Mesothelial cell of epicardium (in vitro differentiated cells): ENCODE results near the gene FUNDC2. TPM values are rescaled to one million over a fixed set of nuclear protein-coding genes. Genes with fewer than 3 reads are reported as not detected.

Source experiments
- DNase-seq, 2 experiments: peaks; one replicate each; pipeline ENCODE4 v3.0.0; 2021; ENCODE audit warnings: low spot score in 2 of 2; ENCODE audit not compliant: unreplicated experiment in 2 of 2
- H3K27ac Mint-ChIP-seq: 2 replicates; pipeline ENCODE4 v1.8.0; 2021; ENCODE audit warnings: mixed read lengths
- H3K27me3 Mint-ChIP-seq: 2 replicates; pipeline ENCODE4 v1.8.0; 2021; ENCODE audit warnings: low read depth, mixed read lengths
- H3K36me3 Mint-ChIP-seq: 2 replicates; pipeline ENCODE4 v1.8.0; 2021; ENCODE audit warnings: mixed read lengths
- H3K4me1 Mint-ChIP-seq: 2 replicates; pipeline ENCODE4 v1.8.0; 2021; ENCODE audit warnings: mixed read lengths
- H3K4me3 Mint-ChIP-seq: 2 replicates; pipeline ENCODE4 v1.8.0; 2021; ENCODE audit warnings: mild to moderate bottlenecking, moderate library complexity, mixed read lengths
- H3K9me3 Mint-ChIP-seq: 2 replicates; pipeline ENCODE4 v1.8.0; 2021; ENCODE audit warnings: mixed read lengths
- CTCF ChIP-seq: fragments of 200-600 bp; sonication (generic); IDR thresholded peaks from one replicate; pipeline ENCODE4 v1.5.0; 2021; ENCODE audit warnings: antibody characterized with exemption; ENCODE audit not compliant: unreplicated experiment
- total RNA-seq: library from RNA; stranded (reverse); gene quantifications from 3 replicates; pipeline ENCODE4 v1.2.1, GENCODE V29; 2021

The FUNDC2 gene
- 57.9 to 64.1 TPM (median 61.2 TPM) in 3 replicates for total RNA-seq

GRCh38 chrX:155026727-155027508 lies at the start of gene FUNDC2:
FUNDC2 (plus strand) TSS chrX:155026844; CDS start chrX:155026939, 95 bp downstream.
- peak within 1 kb of the TSS; percentile 98 for H3K27ac Mint-ChIP-seq
- no peak for TF ChIP-seq CTCF
- DNase-seq, result peak; percentile 83 to 89
- peak within 1 kb of the TSS; percentile 84 for H3K4me3 Mint-ChIP-seq
- H3K36me3 Mint-ChIP-seq, result peaks cover 1% of the 10 kb centered on the region
- H3K4me1 Mint-ChIP-seq, result peaks cover 9% of the 10 kb centered on the region
- no peaks in the 10 kb centered on the region for H3K27me3 Mint-ChIP-seq
- H3K9me3 Mint-ChIP-seq, result no peaks in the 10 kb centered on the region

GRCh38 chrX:154979629-154980028 lies 47.0 kb upstream of the FUNDC2 start:
- no peak overlapping the region for H3K27ac Mint-ChIP-seq
- H3K9me3 Mint-ChIP-seq, result peaks cover 22% of the 10 kb centered on the region
- DNase-seq, result no peak
- no peaks in the 10 kb centered on the region for H3K4me1 Mint-ChIP-seq
- no peak for TF ChIP-seq CTCF
- H3K27me3 Mint-ChIP-seq, result no peaks in the 10 kb centered on the region
- no peak overlapping the region for H3K4me3 Mint-ChIP-seq
- H3K36me3 Mint-ChIP-seq, result no peaks in the 10 kb centered on the region

- peaks cover 17% of the 10 kb centered on the region for H3K9me3 Mint-ChIP-seq
- peak overlapping the region; percentile 54 for H3K4me3 Mint-ChIP-seq
- peak; percentile 21 to 70 for DNase-seq
- H3K36me3 Mint-ChIP-seq, result no peaks in the 10 kb centered on the region
- H3K27me3 Mint-ChIP-seq, result no peaks in the 10 kb centered on the region
- peak; percentile 31 for TF ChIP-seq CTCF
- H3K4me1 Mint-ChIP-seq, result no peaks in the 10 kb centered on the region
- no peak overlapping the region for H3K27ac Mint-ChIP-seq
Measured at GRCh38 chrX:154980330-154981115, 46.1 kb upstream of the FUNDC2 start.

GRCh38 chrX:154981116-154981411 lies 45.6 kb upstream of the FUNDC2 start:
- peaks cover 17% of the 10 kb centered on the region for H3K9me3 Mint-ChIP-seq
- H3K36me3 Mint-ChIP-seq, result no peaks in the 10 kb centered on the region
- no peak overlapping the region for H3K27ac Mint-ChIP-seq
- TF ChIP-seq CTCF, result no peak
- H3K27me3 Mint-ChIP-seq, result no peaks in the 10 kb centered on the region
- H3K4me1 Mint-ChIP-seq, result no peaks in the 10 kb centered on the region
- H3K4me3 Mint-ChIP-seq, result peak overlapping the region; percentile 54
- no peak for DNase-seq

- Mint-ChIP-seq H3K9me3 (peaks cover 28% of the 10 kb centered on the region), H3K27ac (no peak overlapping the region), H3K4me3 (no peak overlapping the region), H3K36me3 (no peaks in the 10 kb centered on the region), H3K4me1 (no peaks in the 10 kb centered on the region), H3K27me3 (no peaks in the 10 kb centered on the region)
- DNase-seq, result no peak
- TF ChIP-seq CTCF, result no peak
Measured at GRCh38 chrX:154986826-154987575, 39.6 kb upstream of the FUNDC2 start.
